ENCODE measurements around the gene GPC3.

The GPC3 gene

DNA sequence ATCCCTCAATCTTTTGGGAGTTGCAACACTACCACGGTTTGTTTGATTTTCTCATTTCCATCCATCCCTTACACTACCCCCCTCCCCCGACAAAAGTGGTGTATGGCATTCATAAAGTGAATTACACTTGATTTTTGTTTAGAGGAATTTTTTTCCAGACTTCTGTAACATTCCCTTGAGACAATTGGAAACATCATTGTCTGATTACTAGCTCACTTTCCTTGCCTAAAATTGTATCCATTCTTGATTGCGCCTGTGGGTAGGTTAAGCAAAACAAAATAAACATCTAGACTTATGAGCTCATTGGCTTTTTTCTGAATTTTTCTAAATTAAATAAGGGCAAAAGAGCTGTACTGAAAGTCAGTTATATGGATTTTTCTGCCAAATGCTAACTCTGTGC, 3.5 kb downstream of the GPC3 start:
- Histone ChIP-seq H3K27ac (ENCODE audit: insufficient read depth in 1 of 2, low read depth in 1 of 2, low read length in 2 of 2, poor library complexity in 1 of 2, severe bottlenecking in 2 of 2) (no peak overlapping the region), H3K4me1 (ENCODE audit: control extremely low read depth in 1 of 4, control insufficient read depth in 4 of 4, insufficient read depth in 4 of 4, low read length in 3 of 4) (peaks cover 0 to 20% (median 9%) of the 10 kb centered on the region in 4 experiments), H3K27me3 (replicated peaks in 2 of 5; ENCODE audit: control insufficient read depth in 4 of 5, insufficient read depth in 5 of 5, low read length in 4 of 5) (peaks cover 2 to 52% (median 16%) of the 10 kb centered on the region in 5 experiments), H3K9me3 (ENCODE audit: control extremely low read depth in 1 of 5, control insufficient read depth in 4 of 5, insufficient read depth in 2 of 5, low read depth in 1 of 5, low read length in 4 of 5) (peaks cover 0 to 12% (median 0%) of the 10 kb centered on the region in 5 experiments), H3K4me3 (ENCODE audit: control insufficient read depth in 1 of 7, extremely low read depth in 1 of 7, insufficient read depth in 4 of 7, low read depth in 2 of 7, low read length in 6 of 7) (no peak overlapping the region), H3K36me3 (ENCODE audit: control insufficient read depth in 4 of 4, insufficient read depth in 4 of 4, low read length in 3 of 4) (no peaks in the 10 kb centered on the region)
- WGBS (ENCODE audit: insufficient coverage), result no CpG with 5 or more reads among the region's 3 CpGs
- POLR2A ChIA-PET, result no interaction called here
- no peak for DNase-seq
- CTCF ChIA-PET, result no interaction called here

GRCh38 chrX:133980832-133981588, 4.4 kb downstream of the GPC3 start:
- peaks cover 0 to 15% (median 6%) of the 10 kb centered on the region in 4 experiments for H3K4me1 ChIP-seq (ENCODE audit: control extremely low read depth in 1 of 4, control insufficient read depth in 4 of 4, insufficient read depth in 4 of 4, low read length in 3 of 4)
- no peak for DNase-seq
- H3K36me3 ChIP-seq (ENCODE audit: control insufficient read depth in 4 of 4, insufficient read depth in 4 of 4, low read length in 3 of 4), result no peaks in the 10 kb centered on the region
- no peak overlapping the region for H3K27ac ChIP-seq (ENCODE audit: insufficient read depth in 1 of 2, low read depth in 1 of 2, low read length in 2 of 2, poor library complexity in 1 of 2, severe bottlenecking in 2 of 2)
- H3K9me3 ChIP-seq (ENCODE audit: control extremely low read depth in 1 of 5, control insufficient read depth in 4 of 5, insufficient read depth in 2 of 5, low read depth in 1 of 5, low read length in 4 of 5), result peaks cover 0 to 10% (median 0%) of the 10 kb centered on the region in 5 experiments
- 75% methylated on average over 4 of the region's 5 CpGs for WGBS (ENCODE audit: insufficient coverage)
- CTCF ChIA-PET, result no interaction called here
- POLR2A ChIA-PET, result no interaction called here
- peaks cover 2 to 46% (median 16%) of the 10 kb centered on the region in 5 experiments for H3K27me3 ChIP-seq (replicated peaks in 2 of 5; ENCODE audit: control insufficient read depth in 4 of 5, insufficient read depth in 5 of 5, low read length in 4 of 5)
- no peak overlapping the region for H3K4me3 ChIP-seq (ENCODE audit: control insufficient read depth in 1 of 7, extremely low read depth in 1 of 7, insufficient read depth in 4 of 7, low read depth in 2 of 7, low read length in 6 of 7)

DNA sequence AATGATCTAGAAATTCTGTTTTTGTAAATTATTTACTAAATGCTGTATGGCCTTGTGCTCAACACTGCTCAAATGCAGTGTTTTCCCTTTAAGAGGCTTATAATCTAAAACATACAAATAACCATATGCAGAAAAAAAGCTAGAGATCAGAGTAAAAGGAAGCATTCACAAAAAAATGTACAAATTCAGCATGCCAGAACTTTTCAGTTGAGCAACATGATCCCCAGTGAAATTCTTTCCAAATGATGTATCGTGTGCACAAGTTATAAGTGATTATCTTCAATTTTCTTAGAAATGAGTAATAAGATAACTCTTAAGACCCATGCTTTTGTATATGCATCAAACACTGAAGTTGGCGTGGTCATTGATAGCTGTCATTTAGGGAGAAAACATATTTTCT, 5.0 kb downstream of the GPC3 start:
- Histone ChIP-seq H3K4me3 (ENCODE audit: control insufficient read depth in 1 of 7, extremely low read depth in 1 of 7, insufficient read depth in 4 of 7, low read depth in 2 of 7, low read length in 6 of 7) (no peak overlapping the region), H3K27me3 (replicated peaks in 2 of 5; ENCODE audit: control insufficient read depth in 4 of 5, insufficient read depth in 5 of 5, low read length in 4 of 5) (peaks cover 2 to 41% (median 16%) of the 10 kb centered on the region in 5 experiments), H3K4me1 (ENCODE audit: control extremely low read depth in 1 of 4, control insufficient read depth in 4 of 4, insufficient read depth in 4 of 4, low read length in 3 of 4) (peaks cover 0 to 12% (median 3%) of the 10 kb centered on the region in 4 experiments), H3K9me3 (ENCODE audit: control extremely low read depth in 1 of 5, control insufficient read depth in 4 of 5, insufficient read depth in 2 of 5, low read depth in 1 of 5, low read length in 4 of 5) (peaks cover 0 to 6% (median 0%) of the 10 kb centered on the region in 5 experiments), H3K36me3 (ENCODE audit: control insufficient read depth in 4 of 4, insufficient read depth in 4 of 4, low read length in 3 of 4) (no peaks in the 10 kb centered on the region), H3K27ac (ENCODE audit: insufficient read depth in 1 of 2, low read depth in 1 of 2, low read length in 2 of 2, poor library complexity in 1 of 2, severe bottlenecking in 2 of 2) (no peak overlapping the region)
- CTCF ChIA-PET, result no interaction called here
- WGBS (ENCODE audit: insufficient coverage), result no CpG with 5 or more reads among the region's 2 CpGs
- no peak for DNase-seq
- POLR2A ChIA-PET, result no interaction called here

GRCh38 chrX:133979641-133980230, 5.7 kb downstream of the GPC3 start:
- no peak for DNase-seq
- H3K9me3 ChIP-seq (ENCODE audit: control extremely low read depth in 1 of 5, control insufficient read depth in 4 of 5, insufficient read depth in 2 of 5, low read depth in 1 of 5, low read length in 4 of 5), result peaks cover 0 to 6% (median 0%) of the 10 kb centered on the region in 5 experiments
- peaks cover 0 to 6% (median under 1%) of the 10 kb centered on the region in 4 experiments for H3K4me1 ChIP-seq (ENCODE audit: control extremely low read depth in 1 of 4, control insufficient read depth in 4 of 4, insufficient read depth in 4 of 4, low read length in 3 of 4)
- WGBS (ENCODE audit: insufficient coverage), result no CpG with 5 or more reads among the region's 3 CpGs
- H3K36me3 ChIP-seq (ENCODE audit: control insufficient read depth in 4 of 4, insufficient read depth in 4 of 4, low read length in 3 of 4), result no peaks in the 10 kb centered on the region
- POLR2A ChIA-PET, result no interaction called here
- CTCF ChIA-PET, result no interaction called here
- peaks cover 2 to 35% (median 16%) of the 10 kb centered on the region in 5 experiments for H3K27me3 ChIP-seq (replicated peaks in 2 of 5; ENCODE audit: control insufficient read depth in 4 of 5, insufficient read depth in 5 of 5, low read length in 4 of 5)
- no peak overlapping the region for H3K4me3 ChIP-seq (ENCODE audit: control insufficient read depth in 1 of 7, extremely low read depth in 1 of 7, insufficient read depth in 4 of 7, low read depth in 2 of 7, low read length in 6 of 7)
- H3K27ac ChIP-seq (ENCODE audit: insufficient read depth in 1 of 2, low read depth in 1 of 2, low read length in 2 of 2, poor library complexity in 1 of 2, severe bottlenecking in 2 of 2), result no peak overlapping the region

- H3K9me3 ChIP-seq (ENCODE audit: control extremely low read depth in 1 of 5, control insufficient read depth in 4 of 5, insufficient read depth in 2 of 5, low read depth in 1 of 5, low read length in 4 of 5), result no peaks in the 10 kb centered on the region
- DNase-seq, result no peak
- H3K4me3 ChIP-seq (ENCODE audit: control insufficient read depth in 1 of 7, extremely low read depth in 1 of 7, insufficient read depth in 4 of 7, low read depth in 2 of 7, low read length in 6 of 7), result no peak overlapping the region
- CTCF ChIA-PET, result no interaction called here
- H3K27ac ChIP-seq (ENCODE audit: insufficient read depth in 1 of 2, low read depth in 1 of 2, low read length in 2 of 2, poor library complexity in 1 of 2, severe bottlenecking in 2 of 2), result no peak overlapping the region
- WGBS (ENCODE audit: insufficient coverage), result 87% methylated on average over 3 of the region's 4 CpGs
- H3K36me3 ChIP-seq (ENCODE audit: control insufficient read depth in 4 of 4, insufficient read depth in 4 of 4, low read length in 3 of 4), result no peaks in the 10 kb centered on the region
- no peaks in the 10 kb centered on the region for H3K27me3 ChIP-seq (replicated peaks in 2 of 5; ENCODE audit: control insufficient read depth in 4 of 5, insufficient read depth in 5 of 5, low read length in 4 of 5)
- POLR2A ChIA-PET, result no interaction called here
- H3K4me1 ChIP-seq (ENCODE audit: control extremely low read depth in 1 of 4, control insufficient read depth in 4 of 4, insufficient read depth in 4 of 4, low read length in 3 of 4), result no peaks in the 10 kb centered on the region
Measured at GRCh38 chrX:133973704-133974103, 11.7 kb downstream of the GPC3 start.

DNA sequence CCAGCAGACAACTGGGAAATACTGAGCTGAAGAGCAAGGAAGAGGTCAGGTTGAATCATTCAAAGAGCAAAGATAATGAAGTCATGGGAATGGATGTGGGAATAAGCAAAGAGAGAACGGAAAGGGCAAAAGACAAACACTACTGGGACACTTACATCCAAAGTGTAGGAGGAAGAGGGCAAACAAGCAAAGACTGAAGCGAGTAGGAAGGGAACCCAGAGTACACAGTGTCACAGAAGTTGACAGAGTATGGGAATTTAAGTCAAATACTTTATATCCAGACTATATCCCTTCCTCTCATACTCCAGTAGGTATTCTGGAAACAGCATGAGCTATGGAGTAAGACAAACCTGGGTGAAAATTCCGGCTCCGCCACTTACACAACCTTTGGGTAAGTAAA, 12.5 kb downstream of the GPC3 start:
- CTCF ChIA-PET, result no interaction called here
- Histone ChIP-seq H3K9me3 (ENCODE audit: control extremely low read depth in 1 of 5, control insufficient read depth in 4 of 5, insufficient read depth in 2 of 5, low read depth in 1 of 5, low read length in 4 of 5) (no peaks in the 10 kb centered on the region), H3K36me3 (ENCODE audit: control insufficient read depth in 4 of 4, insufficient read depth in 4 of 4, low read length in 3 of 4) (no peaks in the 10 kb centered on the region), H3K27ac (ENCODE audit: insufficient read depth in 1 of 2, low read depth in 1 of 2, low read length in 2 of 2, poor library complexity in 1 of 2, severe bottlenecking in 2 of 2) (no peak overlapping the region), H3K27me3 (replicated peaks in 2 of 5; ENCODE audit: control insufficient read depth in 4 of 5, insufficient read depth in 5 of 5, low read length in 4 of 5) (no peaks in the 10 kb centered on the region), H3K4me1 (ENCODE audit: control extremely low read depth in 1 of 4, control insufficient read depth in 4 of 4, insufficient read depth in 4 of 4, low read length in 3 of 4) (no peaks in the 10 kb centered on the region), H3K4me3 (ENCODE audit: control insufficient read depth in 1 of 7, extremely low read depth in 1 of 7, insufficient read depth in 4 of 7, low read depth in 2 of 7, low read length in 6 of 7) (no peak overlapping the region)
- no peak for DNase-seq
- 73% methylated on average over 3 of the region's 4 CpGs for whole genome bisulfite sequencing (ENCODE audit: insufficient coverage)
- POLR2A ChIA-PET, result no interaction called here

DNA sequence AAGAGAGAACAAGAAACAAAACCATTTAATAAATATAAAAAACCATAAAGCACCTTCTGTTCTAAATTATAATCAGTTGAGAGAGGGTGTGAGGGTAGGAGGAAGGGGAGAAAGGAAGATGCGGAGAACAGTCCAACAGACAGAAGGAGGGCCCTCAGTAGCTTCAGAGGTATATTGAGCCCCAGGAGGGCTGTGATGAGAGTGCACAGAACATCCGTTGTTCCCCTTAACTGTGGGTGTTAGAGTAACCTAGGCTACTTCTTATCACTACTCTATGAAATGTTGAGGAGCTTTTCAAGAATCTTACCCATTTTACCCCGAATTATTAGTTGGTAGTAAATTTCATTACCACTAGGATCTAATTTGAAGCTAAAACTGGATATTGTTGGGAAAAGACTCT, 13.8 kb downstream of the GPC3 start:
- H3K4me1 ChIP-seq (ENCODE audit: control extremely low read depth in 1 of 4, control insufficient read depth in 4 of 4, insufficient read depth in 4 of 4, low read length in 3 of 4), result no peaks in the 10 kb centered on the region
- no peak for DNase-seq
- POLR2A ChIA-PET, result no interaction called here
- H3K4me3 ChIP-seq (ENCODE audit: control insufficient read depth in 1 of 7, extremely low read depth in 1 of 7, insufficient read depth in 4 of 7, low read depth in 2 of 7, low read length in 6 of 7), result no peak overlapping the region
- H3K9me3 ChIP-seq (ENCODE audit: control extremely low read depth in 1 of 5, control insufficient read depth in 4 of 5, insufficient read depth in 2 of 5, low read depth in 1 of 5, low read length in 4 of 5), result no peaks in the 10 kb centered on the region
- 100% methylated on average over 1 of the region's 3 CpGs for WGBS (ENCODE audit: insufficient coverage)
- H3K27me3 ChIP-seq (replicated peaks in 2 of 5; ENCODE audit: control insufficient read depth in 4 of 5, insufficient read depth in 5 of 5, low read length in 4 of 5), result no peaks in the 10 kb centered on the region
- CTCF ChIA-PET, result no interaction called here
- no peaks in the 10 kb centered on the region for H3K36me3 ChIP-seq (ENCODE audit: control insufficient read depth in 4 of 4, insufficient read depth in 4 of 4, low read length in 3 of 4)
- H3K27ac ChIP-seq (ENCODE audit: insufficient read depth in 1 of 2, low read depth in 1 of 2, low read length in 2 of 2, poor library complexity in 1 of 2, severe bottlenecking in 2 of 2), result no peak overlapping the region

Measured in common myeloid progenitor, CD34-positive (primary cell).